Ovary (tissue), 3 donors: ENCODE data around the gene PHF21B.

Experiments used
- CTCF ChIP-seq, 3 donors: fragments of 450-650 bp in 2 of 3; fragments of 200-600 bp in 1 of 3; IDR thresholded peaks; one replicate each; pipeline versions ENCODE4 v1.5.1 to v1.8.0; 2016 to 2022; ENCODE audit warnings: antibody characterized with exemption in 3 of 3, mild to moderate bottlenecking in 1 of 3
- POLR2A ChIP-seq: fragments of 450-650 bp; IDR thresholded peaks from one replicate; pipeline ENCODE4 v1.6.1; 2017; ENCODE audit warnings: antibody characterized with exemption, mild to moderate bottlenecking, moderate library complexity
- donor health status: DM: no; HTN: no; CAD: no.

GRCh38 chr22:44929359-44930015 lies 80.3 kb downstream of the PHF21B start:
- TF ChIP-seq CTCF (IDR thresholded peaks at IDR 0.05) (no peak), POLR2A (no peak)
